Activated CD4-positive, alpha-beta T cell treated with anti-CD3 and anti-CD28 coated beads, Interleukin-2, amount 50 U/mL, for 24 hours (primary cell): ENCODE data around the gene ADPRHL1.

Experiments
- DNase-seq, 2 donors: peaks; one replicate each; pipeline ENCODE4 v3.0.0-alpha.2; 2020; ENCODE audit warnings: low read depth in 1 of 2, low spot score in 1 of 2

Gene ADPRHL1

GRCh38 chr13:113351514-113352026 is 101.7 kb downstream of the ADPRHL1 start:
- DNase-seq: no peak

GRCh38 chr13:113350938-113351335 is 102.4 kb downstream of the ADPRHL1 start:
- no peak for DNase-seq

- DNase-seq: no peak
Measured at GRCh38 chr13:113350065-113350937, 103.0 kb downstream of the ADPRHL1 start.
